HG02870 (cell line): ENCODE results near the gene RAB42.
"Not testable (repeated sequence)": the region's sequence is repeated elsewhere in the genome, so short reads cannot be mapped to it uniquely, and the experiment has no call there.

Experiments used
- ATAC-seq: cut with Tn5 transposase; IDR thresholded peaks from one replicate; pipeline ENCODE4 v1.9.1; 2021; ENCODE audit warnings: mild to moderate bottlenecking, moderate library complexity; ENCODE audit not compliant: unreplicated experiment

The RAB42 gene

GRCh38 chr1:28582248-28582615 is 9.8 kb upstream of the RAB42 start:
- no peak for ATAC-seq

- not testable (repeated sequence) for ATAC-seq
These were observed 5.3 kb upstream of the RAB42 start for GRCh38 chr1:28586585-28587391.

- ATAC-seq = no peak
These were observed 431 bp downstream of the RAB42 start for GRCh38 chr1:28592321-28593071.

- not testable (repeated sequence) for ATAC-seq
These were observed 1.9 kb downstream of the RAB42 start for GRCh38 chr1:28593988-28594356.

- ATAC-seq = not testable (repeated sequence)
These were observed 2.8 kb downstream of the RAB42 start for GRCh38 chr1:28594686-28595411.

- ATAC-seq = no peak
These were observed 3.5 kb downstream of the RAB42 start for GRCh38 chr1:28595412-28596191.

GRCh38 chr1:28596276-28596675 is 4.2 kb downstream of the RAB42 start:
- not testable (repeated sequence) for ATAC-seq

- no peak for ATAC-seq
These were observed 9.6 kb downstream of the RAB42 start for GRCh38 chr1:28601696-28602095.

- no peak for ATAC-seq
These were observed 10.7 kb downstream of the RAB42 start for GRCh38 chr1:28602536-28603439.

GRCh38 chr1:28604411-28604810 is 12.3 kb downstream of the RAB42 start:
- ATAC-seq = no peak

- no peak for ATAC-seq
These were observed 12.9 kb downstream of the RAB42 start for GRCh38 chr1:28604962-28605361.

GRCh38 chr1:28606771-28607170 is 14.7 kb downstream of the RAB42 start:
- ATAC-seq = no peak

- ATAC-seq = no peak
These were observed 21.1 kb downstream of the RAB42 start for GRCh38 chr1:28613175-28613574.

- no peak for ATAC-seq
These were observed 39.6 kb downstream of the RAB42 start for GRCh38 chr1:28631713-28632112.

GRCh38 chr1:28632560-28632959 is 40.5 kb downstream of the RAB42 start:
- no peak for ATAC-seq

GRCh38 chr1:28640766-28641165 is 48.7 kb downstream of the RAB42 start:
- no peak for ATAC-seq

- ATAC-seq = no peak
These were observed 50.2 kb downstream of the RAB42 start for GRCh38 chr1:28642056-28642846.

- peak; percentile 61 for ATAC-seq
These were observed 51.0 kb downstream of the RAB42 start, which contains the start of gene TAF12 for GRCh38 chr1:28642847-28643635. Gene TAF12, minus strand, starts transcription at chr1:28643067. Its CDS starts 20,986 bp downstream, at chr1:28622081.
